GM12878 (cell line): ENCODE measurements around the gene FAM222A. TPM values are rescaled to one million over a fixed set of nuclear protein-coding genes. Genes with fewer than 3 reads are reported as not detected.

Experiments
- ATAC-seq: fragments of 200-7000 bp; cut with Tn5 transposase; 3 replicates; pipeline ENCODE4 v1.9.1; 2020; ENCODE audit warnings: mild to moderate bottlenecking, moderate library complexity
- BruUV-seq: library from RNA; stranded (reverse); fragments of 400-500 nt; replicated peaks from 2 replicates; lab custom pipeline; 2021; lab: Mats Ljungman, UMichigan
- CTCF ChIA-PET: fragments of 300-600 bp; sonication (Branson Sonifier 250); formaldehyde crosslinking; extraction: SDS; loops from one replicate; lab custom pipeline; 2021; ENCODE audit warnings: inconsistent platforms; lab: Yijun Ruan, JAX
- POLR2A ChIA-PET: fragments of 350-600 bp; formaldehyde crosslinking; extraction: SDS; loops from one replicate; lab custom pipeline; 2021; ENCODE audit warnings: inconsistent platforms; lab: Charles Lee
- RAD21 ChIA-PET: fragments of 300-600 bp; sonication (Branson Sonifier 250); formaldehyde crosslinking; loops from one replicate; lab custom pipeline; 2023; ENCODE audit warnings: antibody characterized with exemption; ENCODE audit not compliant: unreplicated experiment; lab: Charles Lee
- SMC1A ChIA-PET: fragments of 300-600 bp; sonication (Branson Sonifier 250); formaldehyde crosslinking; loops from one replicate; lab custom pipeline; 2023; ENCODE audit not compliant: unreplicated experiment, uncharacterized antibody; lab: Charles Lee
- DNase-seq: peaks from one replicate; pipeline ENCODE4 v3.0.0-alpha.2; 2011; ENCODE audit warnings: low read depth, low spot score
- FAIRE-seq: peaks from 3 replicates; lab custom pipeline; 2011; peaks lifted over from hg19 to GRCh38; lab: Jason Lieb, UNC
- H2AFZ ChIP-seq: 2 replicates; pipeline ENCODE4 v1.6.0; 2011; ENCODE audit warnings: low read depth, low read length, control low read depth; ENCODE audit not compliant: control insufficient read depth
- H3K27ac ChIP-seq: 2 replicates; pipeline ENCODE4 v1.5.1; 2011; ENCODE audit warnings: control low read depth; ENCODE audit not compliant: control insufficient read depth, insufficient read depth
- H3K27me3 ChIP-seq, 2 experiments: replicated peaks in 1 of 2; 2 replicates each; pipeline versions ENCODE4 v1.6.0 to v1.6.1; 2011; ENCODE audit warnings: low read length in 1 of 2; ENCODE audit not compliant: control insufficient read depth in 2 of 2, insufficient read depth in 2 of 2
- H3K36me3 ChIP-seq, 2 experiments: 2 replicates each; pipeline ENCODE4 v1.5.1; 2011; ENCODE audit warnings: low read length in 1 of 2; ENCODE audit not compliant: control insufficient read depth in 2 of 2, insufficient read depth in 2 of 2
- H3K4me1 ChIP-seq: 2 replicates; pipeline ENCODE4 v1.6.1; 2011; ENCODE audit warnings: mild to moderate bottlenecking, low read length, moderate library complexity, mixed read lengths; ENCODE audit not compliant: control insufficient read depth, insufficient read depth
- H3K4me2 ChIP-seq: 2 replicates; pipeline ENCODE4 v1.6.0; 2011; ENCODE audit warnings: control low read depth; ENCODE audit not compliant: control insufficient read depth, insufficient read depth
- H3K4me3 ChIP-seq: fragments of 200-600 bp; sonication (generic); 2 replicates; pipeline ENCODE4 v1.5.1; 2016
- H3K79me2 ChIP-seq: 2 replicates; pipeline ENCODE4 v1.6.0; 2011; ENCODE audit warnings: low read length; ENCODE audit not compliant: control insufficient read depth, insufficient read depth
- H3K9ac ChIP-seq: 2 replicates; pipeline ENCODE4 v1.8.0; 2011; ENCODE audit warnings: low read length, control low read depth, mixed read lengths; ENCODE audit not compliant: control insufficient read depth, insufficient read depth
- H3K9me3 ChIP-seq: replicated peaks from 3 replicates; pipeline ENCODE4 v1.5.1; 2011; ENCODE audit warnings: mild to moderate bottlenecking, low read length; ENCODE audit not compliant: control insufficient read depth, insufficient read depth
- H4K20me1 ChIP-seq: 2 replicates; pipeline ENCODE4 v1.6.0; 2011; ENCODE audit not compliant: control insufficient read depth, insufficient read depth
- CBFB ChIP-seq: IDR thresholded peaks from 2 replicates; pipeline ENCODE4 v1.6.1; 2016; ENCODE audit warnings: antibody characterized with exemption, low read depth
- EZH2 ChIP-seq: IDR thresholded peaks from 2 replicates; pipeline ENCODE4 v1.6.1; 2012; ENCODE audit warnings: low read depth, mild to moderate bottlenecking, control low read depth, inconsistent platforms, low read length, borderline replicate concordance; ENCODE audit not compliant: control insufficient read depth
- MXI1 ChIP-seq: fragments of 150-350 bp; IDR thresholded peaks from 2 replicates; pipeline ENCODE4 v1.6.1; 2011; ENCODE audit warnings: low read depth, mild to moderate bottlenecking, inconsistent platforms, low read length, improper control_type of control experiment
- NFXL1 ChIP-seq: fragments of 450-650 bp; IDR thresholded peaks from 2 replicates; pipeline ENCODE4 v1.6.1; 2017; ENCODE audit warnings: antibody characterized with exemption, mild to moderate bottlenecking, borderline replicate concordance
- TARDBP ChIP-seq: IDR thresholded peaks from 2 replicates; pipeline ENCODE4 v1.6.1; 2016; ENCODE audit warnings: borderline replicate concordance
- WGBS: methylation state at CpG from one replicate; pipeline ENCODE4 v1.1.6; 2016; ENCODE audit warnings: low lambda C conversion rate; ENCODE audit not compliant: insufficient replicate concordance, insufficient coverage; ENCODE audit errors: missing lambda C conversion rate; 5-methylcytosine and 5-hydroxymethylcytosine counted together
- in situ Hi-C: fragments of 300-500 bp; cut with MboI; formaldehyde crosslinking; loops from 9 replicates; pipeline ENCODE4 v1.14.3; 2018; ENCODE audit warnings: mixed read lengths
- intact Hi-C: fragments of 100-400 bp; cut with micrococcal nuclease; formaldehyde crosslinking; loops from one replicate; pipeline ENCODE4 v1.14.2; 2022; ENCODE audit not compliant: unreplicated experiment
- polyA plus RNA-seq, 11 experiments: library from polyadenylated mRNA; depleted of rRNA in 4 of 11; unstranded in 6 of 11; stranded (reverse) in 5 of 11; fragments of >200 nt; fragmentation: Nextera tagmentation in 4 of 11; fragmentation: Illumina TruSeq in 1 of 11; extraction: Ambion mirVana in 4 of 11; extraction: Trizol in 1 of 11; gene quantifications; 1 replicate in 1 of 11; 2 replicates in 10 of 11; pipeline versions ENCODE4 v1.2.1 to v1.2.3, GENCODE V29; 2011 to 2016; ENCODE audit warnings: inconsistent platforms in 2 of 11, missing spikeins in 2 of 11, low read depth in 1 of 11
- total RNA-seq, 4 experiments: library from RNA; depleted of rRNA in 3 of 4; stranded (reverse); fragments of >200 nt in 3 of 4; fragmentation: Illumina TruSeq in 1 of 4; extraction: Trizol in 1 of 4; gene quantifications; 2 replicates each; pipeline versions ENCODE4 v1.2.1 to v1.2.3, GENCODE V29; 2013 to 2021
- TF ChIP-seq, protein P1 (sequence below): IDR thresholded peaks from 2 replicates; pipeline ENCODE4 v1.6.1; 2011; ENCODE audit warnings: mild to moderate bottlenecking, low read depth, low read length, moderate library complexity; ENCODE audit not compliant: insufficient replicate concordance

Gene FAM222A
- total and polyA plus RNA-seq, 10 of the 15 experiments (the other 5 are each of a cell fraction or from before 2014, with no cell fraction given) = 0.04 to 0.49 (median 0.14) TPM; not detected in 3

DNA sequence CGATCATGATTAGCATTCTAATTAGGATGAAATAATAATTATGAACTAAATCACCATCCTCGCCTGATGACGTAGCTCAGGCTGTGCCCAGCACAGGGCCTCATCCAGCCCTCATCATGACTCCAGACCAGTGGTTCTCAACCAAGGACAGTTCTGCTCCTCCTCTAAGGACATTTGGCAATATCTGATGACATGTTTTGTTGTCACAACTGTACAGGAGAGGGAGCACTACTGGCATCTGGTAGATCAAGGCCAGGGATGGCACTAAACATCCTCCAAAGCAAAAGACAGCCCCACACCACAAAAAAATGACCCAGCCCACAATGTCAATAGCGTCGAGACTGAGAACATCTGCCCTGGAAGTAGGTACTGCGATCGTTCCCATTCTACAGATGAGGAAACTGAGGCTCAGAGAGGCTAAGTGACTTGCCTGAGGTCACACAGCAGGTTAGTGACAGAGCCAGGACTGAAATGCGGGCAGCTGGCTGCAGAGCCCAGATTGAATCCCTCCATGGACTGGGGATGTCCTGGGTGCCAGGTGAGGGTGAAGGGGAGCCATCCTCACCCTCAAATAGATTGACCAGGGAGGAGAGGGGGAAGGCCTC is 104.1 kb downstream of the FAM222A start (continued):
- TF ChIP-seq, protein P1, sequence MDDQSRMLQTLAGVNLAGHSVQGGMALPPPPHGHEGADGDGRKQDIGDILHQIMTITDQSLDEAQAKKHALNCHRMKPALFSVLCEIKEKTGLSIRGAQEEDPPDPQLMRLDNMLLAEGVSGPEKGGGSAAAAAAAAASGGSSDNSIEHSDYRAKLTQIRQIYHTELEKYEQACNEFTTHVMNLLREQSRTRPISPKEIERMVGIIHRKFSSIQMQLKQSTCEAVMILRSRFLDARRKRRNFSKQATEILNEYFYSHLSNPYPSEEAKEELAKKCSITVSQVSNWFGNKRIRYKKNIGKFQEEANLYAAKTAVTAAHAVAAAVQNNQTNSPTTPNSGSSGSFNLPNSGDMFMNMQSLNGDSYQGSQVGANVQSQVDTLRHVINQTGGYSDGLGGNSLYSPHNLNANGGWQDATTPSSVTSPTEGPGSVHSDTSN = no peak
- TF ChIP-seq TARDBP = no peak

DNA sequence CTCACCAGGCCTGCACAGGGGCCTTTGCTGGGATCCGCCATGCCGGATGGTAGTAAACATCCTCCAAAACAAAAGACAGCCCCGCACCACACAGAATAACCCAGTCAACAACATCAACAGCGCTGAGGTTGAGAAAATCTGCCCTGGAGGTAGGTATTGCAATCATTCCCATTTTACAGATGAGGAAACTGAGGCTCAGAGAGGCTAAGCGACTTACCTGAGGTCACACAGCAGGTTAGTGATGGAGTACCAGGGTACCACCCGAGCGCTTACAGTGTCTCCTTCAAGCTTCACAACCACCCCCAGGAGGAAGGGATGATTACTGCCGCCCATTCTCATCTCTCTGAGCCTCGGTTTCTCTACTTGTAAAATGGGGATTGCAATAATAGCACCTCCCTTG is 104.6 kb downstream of the FAM222A start:
- no peaks in the 10 kb centered on the region for H3K27me3 ChIP-seq
- no peak overlapping the region for H3K4me2 ChIP-seq
- no peak for FAIRE-seq
- no peaks in the 10 kb centered on the region for H3K36me3 ChIP-seq
- intact Hi-C loops (no loop called here), in situ Hi-C loops (no loop called here)
- H4K20me1 ChIP-seq = no peaks in the 10 kb centered on the region
- no peak for DNase-seq
- POLR2A ChIA-PET = no interaction called here
- SMC1A ChIA-PET = no interaction called here
- RAD21 ChIA-PET = no interaction called here
- H3K9me3 ChIP-seq = no peaks in the 10 kb centered on the region
- CTCF ChIA-PET = no interaction called here
- no peaks in the 10 kb centered on the region for H3K4me1 ChIP-seq
- TF ChIP-seq EZH2 (no peak), NFXL1 (no peak), MXI1 (no peak), CBFB (no peak)
- 73% methylated on average over 9 of the region's 9 CpGs for WGBS
- H3K9ac ChIP-seq = no peak overlapping the region
- no peaks in the 10 kb centered on the region for H3K79me2 ChIP-seq
- H3K4me3 ChIP-seq = no peak overlapping the region
- BruUV-seq = no TSS peak
- ATAC-seq = no peak
- H2AFZ ChIP-seq = no peak overlapping the region
- no peak overlapping the region for H3K27ac ChIP-seq
